ENCODE data around the gene PPP3R2.
"Not testable (repeated sequence)": the region's sequence is repeated elsewhere in the genome, so short reads cannot be mapped to it uniquely, and the experiment has no call there.

PPP3R2 gene

GRCh38 chr9:101594796-101595195 lies at the start of gene PPP3R2:
PPP3R2 (minus strand) TSS chr9:101594969; CDS start chr9:101594921, 48 bp downstream.
- no peak for DNase-seq

DNA sequence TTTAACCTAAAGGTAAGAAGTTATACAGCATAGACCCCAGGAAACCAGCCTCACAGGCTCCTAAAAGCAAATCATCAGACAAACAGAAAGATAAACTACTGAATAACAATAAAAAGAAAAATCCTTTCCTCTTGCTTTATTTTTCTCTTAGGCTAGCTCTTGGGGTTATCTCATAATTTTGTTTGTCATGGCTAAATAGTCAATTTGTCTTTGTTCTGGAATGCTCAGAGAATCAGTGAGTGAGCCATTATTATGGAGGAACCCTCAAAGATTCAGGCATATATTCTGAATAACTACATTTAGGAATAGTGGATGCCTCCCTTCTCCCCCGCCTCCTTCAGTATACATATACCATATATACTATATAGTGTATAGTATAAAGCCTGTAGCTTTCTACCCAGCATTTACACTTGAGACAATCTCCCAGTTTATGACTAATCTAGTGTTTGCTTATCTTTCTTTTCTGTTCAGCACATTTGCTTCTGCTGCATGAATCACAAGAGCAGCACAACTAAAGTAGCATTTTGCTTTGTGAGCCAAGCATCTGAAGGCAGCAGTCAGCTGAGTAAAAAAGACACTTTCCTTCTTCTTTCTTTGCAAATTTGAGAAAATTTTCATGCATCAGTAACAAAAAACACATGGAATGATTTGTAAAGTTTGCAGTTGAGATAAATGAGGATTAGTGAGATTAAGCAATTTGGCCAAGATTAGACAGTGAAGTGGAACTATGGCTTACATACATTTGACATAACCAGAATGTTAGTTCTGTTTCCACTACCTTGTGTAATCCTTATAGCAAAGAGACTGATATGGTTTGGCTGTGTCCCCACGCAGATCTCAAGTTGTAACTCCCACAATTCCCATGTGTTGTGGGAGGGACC lies 45.3 kb upstream of the PPP3R2 start:
- DNase-seq: no peak

GRCh38 chr9:101639311-101639710 lies 44.5 kb upstream of the PPP3R2 start:
- no peak for DNase-seq

- no peak for DNase-seq
These were observed 41.5 kb upstream of the PPP3R2 start for GRCh38 chr9:101636247-101636646.

- no peak for DNase-seq
These were observed 40.7 kb upstream of the PPP3R2 start for GRCh38 chr9:101635473-101635872.

DNA sequence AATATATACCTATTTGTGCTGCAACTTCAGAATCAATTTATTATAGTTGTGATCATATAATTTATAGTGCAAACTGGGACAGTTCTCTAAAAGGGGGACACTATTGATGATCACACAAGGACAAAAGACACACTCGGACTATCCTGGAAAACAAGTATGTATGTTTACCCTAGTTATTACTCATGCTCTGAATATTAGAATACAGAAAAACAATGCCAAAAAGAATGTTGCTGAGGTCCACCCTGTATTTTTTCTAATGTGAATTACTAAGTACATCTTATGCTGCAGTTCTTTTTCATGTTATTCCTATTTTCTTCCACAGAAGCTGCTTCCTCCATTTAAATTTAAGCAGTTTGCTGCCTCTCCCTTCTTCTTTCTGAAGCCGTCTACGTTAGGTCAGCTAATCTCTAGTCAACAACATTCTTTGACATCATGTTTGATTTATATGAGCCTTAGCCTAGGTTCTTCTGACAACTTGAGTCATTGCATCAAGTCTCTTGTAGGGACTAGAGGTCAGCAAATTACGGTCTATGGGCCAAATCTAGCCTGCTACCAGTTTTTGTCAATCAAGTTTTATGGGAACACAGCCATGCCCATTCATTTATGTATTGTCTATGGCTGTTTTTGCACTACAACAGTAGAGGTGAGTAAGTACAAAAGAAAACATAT lies 40.1 kb upstream of the PPP3R2 start:
- DNase-seq: no peak

- no peak for DNase-seq
These were observed 37.8 kb upstream of the PPP3R2 start for GRCh38 chr9:101632611-101633010.

GRCh38 chr9:101631892-101632291 lies 37.1 kb upstream of the PPP3R2 start:
- DNase-seq: no peak

DNA sequence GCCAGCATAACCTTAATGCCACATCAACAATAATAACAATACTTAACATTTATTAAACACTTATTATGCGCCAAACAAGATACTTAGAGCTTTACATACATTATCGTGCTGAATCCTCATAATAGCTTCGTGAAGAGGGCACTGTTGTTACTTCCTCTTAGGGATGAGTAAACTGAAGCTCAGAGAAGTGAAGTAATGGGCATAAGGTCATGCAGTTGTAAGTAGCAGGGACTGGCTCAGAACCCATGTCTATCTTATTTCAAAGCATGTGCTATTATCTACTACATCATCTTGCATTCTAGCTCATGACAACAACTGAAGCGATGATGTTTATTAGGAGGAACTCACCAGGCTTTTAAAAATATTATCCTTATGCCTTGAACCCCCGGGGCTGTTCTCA lies 34.9 kb upstream of the PPP3R2 start:
- DNase-seq: no peak

DNA sequence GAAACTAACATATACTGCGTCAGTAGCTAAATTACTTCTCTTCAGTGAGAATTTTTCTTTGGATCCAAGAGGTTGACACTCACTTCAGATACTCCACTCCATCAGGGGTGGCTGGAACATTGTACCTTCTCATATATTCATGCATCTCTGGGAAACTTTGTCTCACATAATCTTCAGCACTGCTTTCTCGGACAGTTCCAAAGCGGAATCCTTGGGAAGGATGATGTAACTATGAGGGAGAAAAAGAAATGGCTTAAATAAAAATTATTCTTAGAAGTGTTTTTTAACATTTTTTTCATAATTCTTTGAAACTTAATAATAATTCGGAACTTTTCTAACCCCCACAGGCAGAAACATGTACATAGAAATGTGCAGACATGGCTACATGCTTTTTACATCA lies 33.4 kb upstream of the PPP3R2 start:
- no peak for DNase-seq

DNA sequence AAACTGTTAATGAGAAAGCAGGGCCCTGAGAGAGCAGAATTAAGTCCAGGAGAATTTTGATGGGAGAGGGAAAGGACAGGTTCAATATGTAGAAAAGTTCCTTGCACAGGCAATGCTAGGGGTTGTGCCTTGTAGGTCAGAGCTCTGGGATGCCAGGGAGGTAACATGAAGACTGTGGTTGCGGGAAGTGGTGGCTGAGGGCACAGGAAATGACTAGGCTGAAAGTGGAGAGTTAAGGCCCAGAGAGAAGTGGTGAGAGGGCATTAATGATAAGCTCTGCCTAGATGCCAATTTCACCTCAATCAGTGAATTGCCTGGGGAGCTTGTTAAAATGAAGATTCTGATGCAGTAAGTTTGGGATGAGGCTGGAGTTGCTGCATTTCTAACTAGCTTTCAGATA lies 31.5 kb upstream of the PPP3R2 start:
- no peak for DNase-seq

DNA sequence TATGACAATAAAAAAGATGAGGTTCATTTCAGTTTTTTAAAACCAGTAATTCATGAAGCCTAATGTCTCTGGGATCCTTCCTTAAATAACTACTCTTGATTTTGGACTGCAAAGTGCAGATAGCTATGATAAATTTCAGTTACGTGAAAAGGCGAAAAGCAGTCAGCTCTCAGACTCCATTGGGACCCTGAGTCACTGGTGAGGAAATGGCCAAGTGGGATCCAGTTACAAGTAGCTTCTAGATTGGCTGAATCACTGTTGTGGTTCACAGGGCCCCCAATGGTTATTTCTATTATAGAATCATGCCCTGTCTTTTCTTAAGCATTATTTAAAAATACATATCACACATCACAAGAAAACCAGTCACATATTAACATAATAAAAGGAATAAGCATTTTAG lies 31.1 kb upstream of the PPP3R2 start:
- no peak for DNase-seq

DNA sequence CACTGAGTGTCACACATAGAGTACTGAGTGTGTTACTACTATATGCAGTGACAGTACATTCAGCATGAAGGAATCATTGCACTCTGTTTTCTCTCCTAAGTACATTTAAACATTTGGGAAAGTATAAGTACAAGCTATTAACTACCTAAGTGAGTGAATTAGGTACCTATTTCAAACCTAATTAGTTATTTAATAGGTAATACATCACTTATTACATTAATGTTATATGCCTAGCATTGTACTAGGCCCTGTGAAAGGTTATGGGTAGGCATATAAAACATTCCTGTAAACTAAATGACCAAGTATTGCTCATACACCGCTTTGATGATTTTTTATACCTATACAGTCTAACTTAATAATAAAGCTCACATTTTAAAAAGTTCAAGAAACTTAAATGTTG lies 25.7 kb upstream of the PPP3R2 start:
- no peak for DNase-seq

- DNase-seq: no peak
These were observed 23.9 kb upstream of the PPP3R2 start for GRCh38 chr9:101618698-101619097.

GRCh38 chr9:101605547-101605946 lies 10.8 kb upstream of the PPP3R2 start:
- DNase-seq: no peak

DNA sequence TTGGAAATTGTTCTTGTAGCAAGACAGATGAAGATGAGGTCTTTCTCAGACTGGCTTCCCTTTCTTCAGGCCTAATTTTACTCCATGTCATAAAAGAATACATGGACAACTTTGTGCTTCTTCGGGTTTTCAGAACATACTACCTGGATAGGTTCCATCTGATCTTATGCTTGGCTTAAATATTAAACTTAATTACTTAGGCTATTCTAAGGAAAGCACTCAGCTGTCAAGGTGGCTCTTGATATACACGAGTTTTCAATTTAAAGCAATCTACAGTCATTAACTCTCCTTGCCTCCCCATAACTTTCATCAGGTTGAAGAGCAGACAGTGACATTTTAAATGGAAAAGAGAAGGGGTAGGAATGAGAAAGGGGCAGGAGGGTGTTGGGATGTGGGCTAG lies 9.5 kb upstream of the PPP3R2 start:
- DNase-seq: no peak

DNA sequence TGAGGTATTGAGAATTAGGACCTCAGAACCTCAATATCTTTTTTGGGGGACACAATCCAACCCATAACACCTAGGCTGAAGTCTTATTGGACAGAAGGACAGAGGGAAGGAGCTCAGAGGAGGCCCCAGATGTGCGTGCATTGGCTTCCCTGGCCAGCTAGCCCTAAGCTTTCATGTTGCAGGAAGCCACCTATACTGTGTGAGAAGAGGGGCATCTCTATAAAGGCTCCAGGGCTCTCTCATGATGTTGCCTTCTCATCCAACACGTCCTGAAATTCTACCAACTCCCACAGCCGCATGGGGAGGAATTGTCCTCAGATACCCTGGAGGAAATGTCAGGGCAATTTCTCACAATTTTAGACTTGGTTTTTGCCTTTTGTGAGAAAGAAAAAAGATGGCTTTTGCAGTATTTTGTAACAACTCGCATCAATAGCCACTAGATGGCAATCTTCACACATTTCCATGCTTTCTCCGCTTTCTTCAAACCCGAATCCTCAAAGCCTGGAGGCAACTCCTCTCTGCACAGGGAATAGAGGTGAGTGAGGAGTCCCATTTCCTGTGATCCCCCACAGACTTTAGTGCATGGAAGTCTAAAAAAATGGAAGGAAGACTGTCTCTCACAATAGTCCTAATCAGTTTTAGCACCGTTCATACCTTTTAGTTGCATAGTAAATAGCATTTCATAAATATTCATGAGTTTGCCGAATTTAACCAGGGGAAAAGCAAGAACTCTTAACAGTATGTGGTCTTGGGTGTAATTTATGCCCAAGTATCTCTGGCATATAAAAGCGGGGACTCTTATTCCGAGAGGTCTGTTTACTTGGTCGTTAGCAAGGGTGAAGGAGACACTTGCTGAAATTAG lies 7.4 kb upstream of the PPP3R2 start:
- no peak for DNase-seq

- DNase-seq: no peak
These were observed 1.4 kb downstream of the PPP3R2 start for GRCh38 chr9:101593345-101593744.

DNA sequence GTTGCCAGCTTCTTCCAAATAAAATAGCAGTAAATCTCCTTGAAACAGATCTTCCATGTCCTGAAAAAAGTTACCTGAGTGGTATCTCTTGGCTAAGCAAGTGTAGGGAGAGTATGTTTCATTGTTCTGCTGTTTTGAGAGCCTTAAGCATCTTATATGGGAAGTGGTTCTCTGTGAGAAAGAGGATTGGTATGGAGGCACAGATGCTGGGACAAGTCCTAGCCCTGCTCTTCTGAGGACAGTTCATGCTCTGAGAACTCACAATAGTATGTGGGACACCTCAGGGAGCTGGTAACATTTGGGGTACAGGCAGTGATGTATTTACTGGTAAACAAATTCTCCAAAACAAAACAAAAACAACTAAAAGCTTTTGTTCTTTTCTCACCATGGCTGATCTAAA lies 2.0 kb downstream of the PPP3R2 start:
- DNase-seq: no peak

- DNase-seq: no peak
These were observed 2.9 kb downstream of the PPP3R2 start for GRCh38 chr9:101591787-101592446.

DNA sequence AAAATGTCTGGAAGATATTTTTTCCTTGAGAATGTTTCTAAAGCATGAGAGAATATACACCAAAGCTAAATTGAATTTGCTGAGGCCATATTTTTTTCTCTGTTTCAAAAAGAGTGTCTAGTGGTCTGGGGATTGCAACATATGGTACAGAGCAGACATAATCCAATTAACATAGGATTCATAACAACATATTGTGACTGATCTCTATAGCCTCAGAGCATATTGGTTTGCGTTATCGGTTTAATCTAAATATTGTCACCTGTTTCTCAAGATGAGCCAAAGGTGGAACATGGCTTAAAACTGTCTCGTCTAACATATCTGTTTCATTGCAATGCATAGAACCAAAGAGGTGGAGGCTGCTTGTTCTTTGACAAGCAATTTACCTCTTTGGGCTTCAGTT lies 3.9 kb downstream of the PPP3R2 start:
- no peak for DNase-seq

- not testable (repeated sequence) for DNase-seq
These were observed 4.7 kb downstream of the PPP3R2 start for GRCh38 chr9:101590074-101590473.
